Lung (tissue), 12 donors: ENCODE data around the gene DNAL4. TPM values are rescaled to one million over a fixed set of nuclear protein-coding genes. Genes with fewer than 3 reads are reported as not detected.

Experiments used
- ATAC-seq: fragments of 200-7000 bp; cut with Tn5 transposase; one replicate; pipeline ENCODE4 v1.9.1; 2020; ENCODE audit warnings: moderate number of reproducible peaks; ENCODE audit not compliant: insufficient read depth, low FRiP score
- DNase-seq, 3 donors: peaks; one replicate each; pipeline ENCODE4 v3.0.0-alpha.2; 2013 to 2017
- H3K27ac ChIP-seq, 2 donors: one replicate each; pipeline ENCODE4 v1.5.1; 2013; ENCODE audit warnings: mild to moderate bottlenecking in 2 of 2, moderate library complexity in 2 of 2, control low read depth in 1 of 2, inconsistent platforms in 1 of 2, low read depth in 1 of 2, low read length in 1 of 2
- H3K27me3 ChIP-seq, 3 donors: one replicate each; pipeline ENCODE4 v1.5.1; 2013; ENCODE audit warnings: low read length in 2 of 3; ENCODE audit not compliant: control insufficient read depth in 3 of 3, insufficient read depth in 3 of 3
- H3K36me3 ChIP-seq, 4 donors: one replicate each; pipeline ENCODE4 v1.5.1; 2013; ENCODE audit warnings: low read length in 4 of 4, mild to moderate bottlenecking in 1 of 4, moderate library complexity in 1 of 4; ENCODE audit not compliant: control insufficient read depth in 4 of 4, insufficient read depth in 4 of 4
- H3K4me1 ChIP-seq, 5 donors: one replicate each; pipeline ENCODE4 v1.5.1; 2013; ENCODE audit warnings: low read length in 5 of 5, mild to moderate bottlenecking in 2 of 5, moderate library complexity in 1 of 5; ENCODE audit not compliant: control insufficient read depth in 5 of 5, insufficient read depth in 5 of 5
- H3K4me3 ChIP-seq: one replicate; pipeline ENCODE4 v1.5.1; 2013; ENCODE audit warnings: mild to moderate bottlenecking, control low read depth, moderate library complexity
- H3K9ac ChIP-seq, 2 donors: one replicate each; pipeline ENCODE4 v1.5.1; 2013; ENCODE audit warnings: low read length in 2 of 2, control low read depth in 1 of 2; ENCODE audit not compliant: insufficient read depth in 1 of 2
- H3K9me3 ChIP-seq, 4 donors: one replicate each; pipeline ENCODE4 v1.5.1; 2013; ENCODE audit warnings: low read length in 3 of 4, mild to moderate bottlenecking in 1 of 4, moderate library complexity in 1 of 4; ENCODE audit not compliant: control insufficient read depth in 4 of 4, insufficient read depth in 3 of 4
- CTCF ChIP-seq: IDR thresholded peaks from 2 replicates; pipeline ENCODE4 v1.5.1; 2012; ENCODE audit warnings: mild to moderate bottlenecking; ENCODE audit errors: control extremely low read depth, extremely low read depth
- WGBS, 2 donors: extraction: QIAGEN DNeasy Blood & Tissue Kit; methylation state at CpG; one replicate each; pipeline ENCODE4 v1.1.7; 2013; 5-methylcytosine and 5-hydroxymethylcytosine counted together
- polyA plus RNA-seq, 2 donors: library from polyadenylated mRNA; stranded (reverse); fragments of 200-250 nt; gene quantifications; one replicate each; pipeline ENCODE4 v1.2.1, GENCODE V29; 2013
- total RNA-seq, 2 donors: library from RNA; depleted of rRNA in 1 of 2; stranded (reverse); fragments of >200 nt in 1 of 2; gene quantifications; one replicate each; pipeline ENCODE4 v1.2.1, GENCODE V29; 2014 to 2021
- donor health status: control.
- donor health status: control.
- donor health status: Bipolar disorder and iron deficiency.
- donor health status: healthy.
- donor health status: DM: yes; HTN: yes; CAD: no.

The DNAL4 gene
- total and polyA plus RNA-seq, 4 donors, result 22.2 to 29.0 (median 26.3) TPM

- Histone ChIP-seq H3K27ac (no peak overlapping the region), H3K4me3 (no peak overlapping the region), H3K4me1 (no peaks in the 10 kb centered on the region), H3K9me3 (no peaks in the 10 kb centered on the region), H3K27me3 (no peaks in the 10 kb centered on the region), H3K9ac (no peak overlapping the region), H3K36me3 (peaks cover 0 to 21% (median 0%) of the 10 kb centered on the region in 4 donors)
- ATAC-seq, result no peak
- no peak for DNase-seq
- TF ChIP-seq CTCF, result no peak
- WGBS, 2 donors, result 51 to 59% methylated on average over 6 of the region's 6 CpGs
These were observed 17.9 kb downstream of the DNAL4 start for GRCh38 chr22:38776086-38776485.

GRCh38 chr22:38775656-38776055 lies 18.3 kb downstream of the DNAL4 start:
- Histone ChIP-seq H3K9ac (no peak overlapping the region), H3K4me3 (no peak overlapping the region), H3K27ac (no peak overlapping the region), H3K9me3 (no peaks in the 10 kb centered on the region), H3K4me1 (no peaks in the 10 kb centered on the region), H3K36me3 (peaks cover 0 to 17% (median 0%) of the 10 kb centered on the region in 4 donors), H3K27me3 (no peaks in the 10 kb centered on the region)
- ATAC-seq, result no peak
- no peak for TF ChIP-seq CTCF
- 75 to 82% methylated on average over 13 of the region's 13 CpGs for WGBS, 2 donors
- DNase-seq, result no peak

- no peaks in the 10 kb centered on the region for H3K27me3 ChIP-seq
- H3K9me3 ChIP-seq, result no peaks in the 10 kb centered on the region
- no peak for ATAC-seq
- TF ChIP-seq CTCF, result no peak
- no peak for DNase-seq
- H3K36me3 ChIP-seq, result peaks cover 0 to 9% (median 0%) of the 10 kb centered on the region in 4 donors
- 79 to 82% methylated on average over 11 of the region's 11 CpGs for WGBS, 2 donors
- H3K4me1 ChIP-seq, result no peaks in the 10 kb centered on the region
- no peak overlapping the region for H3K27ac ChIP-seq
- no peak overlapping the region for H3K4me3 ChIP-seq
- no peak overlapping the region for H3K9ac ChIP-seq
These were observed 19.3 kb downstream of the DNAL4 start for GRCh38 chr22:38774496-38775166.
